GM12878 (cell line): ENCODE data around the gene LY6G6D. TPM values are rescaled to one million over a fixed set of nuclear protein-coding genes. Genes with fewer than 3 reads are reported as not detected.

Experiments
- ATAC-seq: fragments of 200-7000 bp; cut with Tn5 transposase; 3 replicates; pipeline ENCODE4 v1.9.1; 2020; ENCODE audit warnings: mild to moderate bottlenecking, moderate library complexity
- BruUV-seq: library from RNA; stranded (reverse); fragments of 400-500 nt; replicated peaks from 2 replicates; lab custom pipeline; 2021; lab: Mats Ljungman, UMichigan
- CTCF ChIA-PET: fragments of 300-600 bp; sonication (Branson Sonifier 250); formaldehyde crosslinking; extraction: SDS; loops from one replicate; lab custom pipeline; 2021; ENCODE audit warnings: inconsistent platforms; lab: Yijun Ruan, JAX
- POLR2A ChIA-PET: fragments of 350-600 bp; formaldehyde crosslinking; extraction: SDS; loops from one replicate; lab custom pipeline; 2021; ENCODE audit warnings: inconsistent platforms; lab: Charles Lee
- RAD21 ChIA-PET: fragments of 300-600 bp; sonication (Branson Sonifier 250); formaldehyde crosslinking; loops from one replicate; lab custom pipeline; 2023; ENCODE audit warnings: antibody characterized with exemption; ENCODE audit not compliant: unreplicated experiment; lab: Charles Lee
- SMC1A ChIA-PET: fragments of 300-600 bp; sonication (Branson Sonifier 250); formaldehyde crosslinking; loops from one replicate; lab custom pipeline; 2023; ENCODE audit not compliant: unreplicated experiment, uncharacterized antibody; lab: Charles Lee
- DNase-seq: peaks from one replicate; pipeline ENCODE4 v3.0.0-alpha.2; 2011; ENCODE audit warnings: low read depth, low spot score
- FAIRE-seq: peaks from 3 replicates; lab custom pipeline; 2011; peaks lifted over from hg19 to GRCh38; lab: Jason Lieb, UNC
- H2AFZ ChIP-seq: 2 replicates; pipeline ENCODE4 v1.6.0; 2011; ENCODE audit warnings: low read depth, low read length, control low read depth; ENCODE audit not compliant: control insufficient read depth
- H3K27ac ChIP-seq: 2 replicates; pipeline ENCODE4 v1.5.1; 2011; ENCODE audit warnings: control low read depth; ENCODE audit not compliant: control insufficient read depth, insufficient read depth
- H3K27me3 ChIP-seq, 2 experiments: replicated peaks in 1 of 2; 2 replicates each; pipeline versions ENCODE4 v1.6.0 to v1.6.1; 2011; ENCODE audit warnings: low read length in 1 of 2; ENCODE audit not compliant: control insufficient read depth in 2 of 2, insufficient read depth in 2 of 2
- H3K36me3 ChIP-seq, 2 experiments: 2 replicates each; pipeline ENCODE4 v1.5.1; 2011; ENCODE audit warnings: low read length in 1 of 2; ENCODE audit not compliant: control insufficient read depth in 2 of 2, insufficient read depth in 2 of 2
- H3K4me1 ChIP-seq: 2 replicates; pipeline ENCODE4 v1.6.1; 2011; ENCODE audit warnings: mild to moderate bottlenecking, low read length, moderate library complexity, mixed read lengths; ENCODE audit not compliant: control insufficient read depth, insufficient read depth
- H3K4me2 ChIP-seq: 2 replicates; pipeline ENCODE4 v1.6.0; 2011; ENCODE audit warnings: control low read depth; ENCODE audit not compliant: control insufficient read depth, insufficient read depth
- H3K4me3 ChIP-seq: fragments of 200-600 bp; sonication (generic); 2 replicates; pipeline ENCODE4 v1.5.1; 2016
- H3K79me2 ChIP-seq: 2 replicates; pipeline ENCODE4 v1.6.0; 2011; ENCODE audit warnings: low read length; ENCODE audit not compliant: control insufficient read depth, insufficient read depth
- H3K9ac ChIP-seq: 2 replicates; pipeline ENCODE4 v1.8.0; 2011; ENCODE audit warnings: low read length, control low read depth, mixed read lengths; ENCODE audit not compliant: control insufficient read depth, insufficient read depth
- H3K9me3 ChIP-seq: replicated peaks from 3 replicates; pipeline ENCODE4 v1.5.1; 2011; ENCODE audit warnings: mild to moderate bottlenecking, low read length; ENCODE audit not compliant: control insufficient read depth, insufficient read depth
- H4K20me1 ChIP-seq: 2 replicates; pipeline ENCODE4 v1.6.0; 2011; ENCODE audit not compliant: control insufficient read depth, insufficient read depth
- BMI1 ChIP-seq: fragments of 450-650 bp; IDR thresholded peaks from 2 replicates; pipeline ENCODE4 v1.6.1; 2016; ENCODE audit warnings: mild to moderate bottlenecking, moderate library complexity, borderline replicate concordance
- EED ChIP-seq: sonication (generic); IDR thresholded peaks from 2 replicates; pipeline ENCODE4 v1.6.1; 2016; ENCODE audit warnings: antibody characterized with exemption, low read depth
- WGBS: methylation state at CpG from one replicate; pipeline ENCODE4 v1.1.6; 2016; ENCODE audit warnings: low lambda C conversion rate; ENCODE audit not compliant: insufficient replicate concordance, insufficient coverage; ENCODE audit errors: missing lambda C conversion rate; 5-methylcytosine and 5-hydroxymethylcytosine counted together
- in situ Hi-C: fragments of 300-500 bp; cut with MboI; formaldehyde crosslinking; loops from 9 replicates; pipeline ENCODE4 v1.14.3; 2018; ENCODE audit warnings: mixed read lengths
- intact Hi-C: fragments of 100-400 bp; cut with micrococcal nuclease; formaldehyde crosslinking; loops from one replicate; pipeline ENCODE4 v1.14.2; 2022; ENCODE audit not compliant: unreplicated experiment
- microRNA-seq: library from miRNA; unstranded; fragments of <30 nt; microRNA quantifications from one replicate; pipeline ENCODE4, GENCODE V29; 2018
- polyA plus RNA-seq, 11 experiments: library from polyadenylated mRNA; depleted of rRNA in 4 of 11; unstranded in 6 of 11; stranded (reverse) in 5 of 11; fragments of >200 nt; fragmentation: Nextera tagmentation in 4 of 11; fragmentation: Illumina TruSeq in 1 of 11; extraction: Ambion mirVana in 4 of 11; extraction: Trizol in 1 of 11; gene quantifications; 1 replicate in 1 of 11; 2 replicates in 10 of 11; pipeline versions ENCODE4 v1.2.1 to v1.2.3, GENCODE V29; 2011 to 2016; ENCODE audit warnings: inconsistent platforms in 2 of 11, missing spikeins in 2 of 11, low read depth in 1 of 11
- small RNA-seq: library from RNA; depleted of rRNA; stranded (forward); fragments of <200 nt; gene quantifications from one replicate; pipeline ENCODE3, GENCODE V24; 2014
- total RNA-seq, 4 experiments: library from RNA; depleted of rRNA in 3 of 4; stranded (reverse); fragments of >200 nt in 3 of 4; fragmentation: Illumina TruSeq in 1 of 4; extraction: Trizol in 1 of 4; gene quantifications; 2 replicates each; pipeline versions ENCODE4 v1.2.1 to v1.2.3, GENCODE V29; 2013 to 2021

The LY6G6D gene
- total and polyA plus RNA-seq, 10 of the 15 experiments (the other 5 are each of a cell fraction or from before 2014, with no cell fraction given), result not detected

- WGBS, result 78% methylated on average over 6 of the region's 6 CpGs
- RAD21 ChIA-PET, result no interaction called here
These were observed 52.0 kb downstream of the LY6G6D start for GRCh38 chr6:31767096-31767645.

More at GRCh38 chr6:31767096-31767645, 52.0 kb downstream of the LY6G6D start:
- Histone ChIP-seq H3K27me3 (no peaks in the 10 kb centered on the region), H3K9ac (no peak overlapping the region), H3K9me3 (no peaks in the 10 kb centered on the region), H3K4me1 (no peaks in the 10 kb centered on the region), H3K36me3 (no peaks in the 10 kb centered on the region), H2AFZ (no peak overlapping the region), H3K4me2 (no peak overlapping the region), H4K20me1 (no peaks in the 10 kb centered on the region), H3K79me2 (no peaks in the 10 kb centered on the region), H3K27ac (no peak overlapping the region), H3K4me3 (no peak overlapping the region)
- no peak for FAIRE-seq
- DNase-seq, result no peak
- ChIA-PET SMC1A (interaction anchor here (1.6 kb wide), 1 partner anchor 30 kb away, joined by 3 read pairs; no protein-coding TSS in a partner anchor), POLR2A (no interaction called here), CTCF (interaction anchor here (9.2 kb wide), 1 partner anchor 33 kb away, joined by 208 read pairs; the partner anchor contains the start of genes CLIC1, DDAH2 and MSH5)
- in situ Hi-C loops (no loop called here), intact Hi-C loops (no loop called here)
- ATAC-seq, result no peak
- no peak for TF ChIP-seq EED
- TF ChIP-seq BMI1, result no peak
- no TSS peak for BruUV-seq

Small RNAs within 50 kb of the gene (microRNA-seq; reads per million reads assigned to microRNA genes)
- gene MIR4646, result not detected

Small RNAs within 50 kb of the gene (small RNA-seq; reads per million reads assigned to genes)
- not detected for gene LY6G6D
- gene MIR4646, result not detected
- not detected for gene MSH5-SAPCD1
- not detected for gene RNU6-850P
- gene SAPCD1, result not detected

Other genes with a start within 250 kb of the LY6G6D start
Only the 7 nearest of the 41 such genes appear.
- 35.9 and 38.1 TPM in 2 replicates for gene ABHD16A, start 12.0 kb upstream of the LY6G6D start, total RNA-seq (2014; rRNA removed)
- gene ABHD16A, start 12.0 kb upstream of the LY6G6D start, total RNA-seq (2014; rRNA removed; fragmentation: Illumina TruSeq; extraction: Trizol), result 20.7 and 21.8 TPM in 2 replicates
- 33.7 and 35.6 TPM in 2 replicates for gene ABHD16A, start 12.0 kb upstream of the LY6G6D start, total RNA-seq (2021)
- gene ABHD16A, start 12.0 kb upstream of the LY6G6D start, polyA plus RNA-seq (2011; rRNA removed), result 26.1 and 32.1 TPM in 2 replicates
- 16.3 and 20.4 TPM in 2 replicates for gene ABHD16A, start 12.0 kb upstream of the LY6G6D start, polyA plus RNA-seq (2014; fragmentation: Illumina TruSeq; extraction: Trizol)
- gene ABHD16A, start 12.0 kb upstream of the LY6G6D start, polyA plus RNA-seq (2014; fragmentation: Nextera tagmentation; extraction: Ambion mirVana), result 10 to 100 TPM in 1 of 2 experiments, 1 to 10 TPM in 1; 7.5 to 14.5 TPM
- 35.6 and 39.5 TPM in 2 replicates for gene ABHD16A, start 12.0 kb upstream of the LY6G6D start, polyA plus RNA-seq (2014; rRNA removed)
- 10 to 100 TPM; 41.5 to 43.0 TPM for gene ABHD16A, start 12.0 kb upstream of the LY6G6D start, polyA plus RNA-seq (2016; fragmentation: Nextera tagmentation; extraction: Ambion mirVana)
- not detected in 2 replicates for gene LY6G6F, start 8.5 kb upstream of the LY6G6D start, total RNA-seq (2014; rRNA removed)
- gene LY6G6F, start 8.5 kb upstream of the LY6G6D start, total RNA-seq (2014; rRNA removed; fragmentation: Illumina TruSeq; extraction: Trizol), result not detected in 2 replicates
- not detected in 2 replicates for gene LY6G6F, start 8.5 kb upstream of the LY6G6D start, total RNA-seq (2021)
- gene LY6G6F, start 8.5 kb upstream of the LY6G6D start, polyA plus RNA-seq (2011; rRNA removed), result not detected in 2 replicates
- not detected in 2 replicates for gene LY6G6F, start 8.5 kb upstream of the LY6G6D start, polyA plus RNA-seq (2014; fragmentation: Illumina TruSeq; extraction: Trizol)
- not detected for gene LY6G6F, start 8.5 kb upstream of the LY6G6D start, polyA plus RNA-seq (2014; fragmentation: Nextera tagmentation; extraction: Ambion mirVana)
- not detected in 2 replicates for gene LY6G6F, start 8.5 kb upstream of the LY6G6D start, polyA plus RNA-seq (2014; rRNA removed)
- gene LY6G6F, start 8.5 kb upstream of the LY6G6D start, polyA plus RNA-seq (2016; fragmentation: Nextera tagmentation; extraction: Ambion mirVana), result not detected
- gene LY6G6C, start 6.4 kb downstream of the LY6G6D start, total RNA-seq (2014; rRNA removed), result not detected in 2 replicates
- gene LY6G6C, start 6.4 kb downstream of the LY6G6D start, total RNA-seq (2014; rRNA removed; fragmentation: Illumina TruSeq; extraction: Trizol), result not detected in 2 replicates
- gene LY6G6C, start 6.4 kb downstream of the LY6G6D start, total RNA-seq (2021), result not detected in 2 replicates
- not detected in 2 replicates for gene LY6G6C, start 6.4 kb downstream of the LY6G6D start, polyA plus RNA-seq (2011; rRNA removed)
- not detected in 2 replicates for gene LY6G6C, start 6.4 kb downstream of the LY6G6D start, polyA plus RNA-seq (2014; fragmentation: Illumina TruSeq; extraction: Trizol)
- not detected for gene LY6G6C, start 6.4 kb downstream of the LY6G6D start, polyA plus RNA-seq (2014; fragmentation: Nextera tagmentation; extraction: Ambion mirVana)
- gene LY6G6C, start 6.4 kb downstream of the LY6G6D start, polyA plus RNA-seq (2014; rRNA removed), result not detected in 2 replicates
- gene LY6G6C, start 6.4 kb downstream of the LY6G6D start, polyA plus RNA-seq (2016; fragmentation: Nextera tagmentation; extraction: Ambion mirVana), result not detected
- not detected in 2 replicates for gene MPIG6B, start 8.0 kb downstream of the LY6G6D start, total RNA-seq (2014; rRNA removed)
- gene MPIG6B, start 8.0 kb downstream of the LY6G6D start, total RNA-seq (2014; rRNA removed; fragmentation: Illumina TruSeq; extraction: Trizol), result not detected in 2 replicates
- gene MPIG6B, start 8.0 kb downstream of the LY6G6D start, total RNA-seq (2021), result not detected in 2 replicates
- not detected in 2 replicates for gene MPIG6B, start 8.0 kb downstream of the LY6G6D start, polyA plus RNA-seq (2011; rRNA removed)
- not detected in 2 replicates for gene MPIG6B, start 8.0 kb downstream of the LY6G6D start, polyA plus RNA-seq (2014; fragmentation: Illumina TruSeq; extraction: Trizol)
- not detected for gene MPIG6B, start 8.0 kb downstream of the LY6G6D start, polyA plus RNA-seq (2014; fragmentation: Nextera tagmentation; extraction: Ambion mirVana)
- not detected in 2 replicates for gene MPIG6B, start 8.0 kb downstream of the LY6G6D start, polyA plus RNA-seq (2014; rRNA removed)
- gene MPIG6B, start 8.0 kb downstream of the LY6G6D start, polyA plus RNA-seq (2016; fragmentation: Nextera tagmentation; extraction: Ambion mirVana), result not detected
- gene DDAH2, start 14.0 kb downstream of the LY6G6D start, total RNA-seq (2014; rRNA removed), result 6.6 and 9.5 TPM in 2 replicates
- gene DDAH2, start 14.0 kb downstream of the LY6G6D start, total RNA-seq (2014; rRNA removed; fragmentation: Illumina TruSeq; extraction: Trizol), result 4.7 and 6.3 TPM in 2 replicates
- 8.3 and 10.8 TPM in 2 replicates for gene DDAH2, start 14.0 kb downstream of the LY6G6D start, total RNA-seq (2021)
- gene DDAH2, start 14.0 kb downstream of the LY6G6D start, polyA plus RNA-seq (2011; rRNA removed), result 2.1 and 3.5 TPM in 2 replicates
- 0.35 and 2.1 TPM in 2 replicates for gene DDAH2, start 14.0 kb downstream of the LY6G6D start, polyA plus RNA-seq (2014; fragmentation: Illumina TruSeq; extraction: Trizol)
- 1 to 10 TPM in 1 of 2 experiments, under 1 TPM in 1; 0.35 to 2.1 TPM for gene DDAH2, start 14.0 kb downstream of the LY6G6D start, polyA plus RNA-seq (2014; fragmentation: Nextera tagmentation; extraction: Ambion mirVana)
- 9.9 and 12.2 TPM in 2 replicates for gene DDAH2, start 14.0 kb downstream of the LY6G6D start, polyA plus RNA-seq (2014; rRNA removed)
- 1 to 10 TPM; 6.1 to 7.2 TPM for gene DDAH2, start 14.0 kb downstream of the LY6G6D start, polyA plus RNA-seq (2016; fragmentation: Nextera tagmentation; extraction: Ambion mirVana)
- 647 and 648 TPM in 2 replicates for gene CLIC1, start 21.2 kb downstream of the LY6G6D start, total RNA-seq (2014; rRNA removed)
- 608 and 625 TPM in 2 replicates for gene CLIC1, start 21.2 kb downstream of the LY6G6D start, total RNA-seq (2014; rRNA removed; fragmentation: Illumina TruSeq; extraction: Trizol)
- 446 and 458 TPM in 2 replicates for gene CLIC1, start 21.2 kb downstream of the LY6G6D start, total RNA-seq (2021)
- 890 and 943 TPM in 2 replicates for gene CLIC1, start 21.2 kb downstream of the LY6G6D start, polyA plus RNA-seq (2011; rRNA removed)
- 712 and 725 TPM in 2 replicates for gene CLIC1, start 21.2 kb downstream of the LY6G6D start, polyA plus RNA-seq (2014; fragmentation: Illumina TruSeq; extraction: Trizol)
- 1,000 to 10,000 TPM; 1,083 to 1,266 TPM for gene CLIC1, start 21.2 kb downstream of the LY6G6D start, polyA plus RNA-seq (2014; fragmentation: Nextera tagmentation; extraction: Ambion mirVana)
- 563 and 612 TPM in 2 replicates for gene CLIC1, start 21.2 kb downstream of the LY6G6D start, polyA plus RNA-seq (2014; rRNA removed)
- gene CLIC1, start 21.2 kb downstream of the LY6G6D start, polyA plus RNA-seq (2016; fragmentation: Nextera tagmentation; extraction: Ambion mirVana), result 100 to 1,000 TPM; 600 to 622 TPM
- gene MSH5, start 24.7 kb downstream of the LY6G6D start, total RNA-seq (2014; rRNA removed), result 27.8 and 30.2 TPM in 2 replicates
- gene MSH5, start 24.7 kb downstream of the LY6G6D start, total RNA-seq (2014; rRNA removed; fragmentation: Illumina TruSeq; extraction: Trizol), result 26.2 and 26.4 TPM in 2 replicates
- 45.1 and 52.7 TPM in 2 replicates for gene MSH5, start 24.7 kb downstream of the LY6G6D start, total RNA-seq (2021)
- gene MSH5, start 24.7 kb downstream of the LY6G6D start, polyA plus RNA-seq (2011; rRNA removed), result 46.7 and 49.3 TPM in 2 replicates
- gene MSH5, start 24.7 kb downstream of the LY6G6D start, polyA plus RNA-seq (2014; fragmentation: Illumina TruSeq; extraction: Trizol), result 30.8 and 45.3 TPM in 2 replicates
- 10 to 100 TPM in 1 of 2 experiments, 1 to 10 TPM in 1; 9.1 to 10.1 TPM for gene MSH5, start 24.7 kb downstream of the LY6G6D start, polyA plus RNA-seq (2014; fragmentation: Nextera tagmentation; extraction: Ambion mirVana)
- gene MSH5, start 24.7 kb downstream of the LY6G6D start, polyA plus RNA-seq (2014; rRNA removed), result 46.8 and 47.0 TPM in 2 replicates
- 10 to 100 TPM; 25.8 to 29.9 TPM for gene MSH5, start 24.7 kb downstream of the LY6G6D start, polyA plus RNA-seq (2016; fragmentation: Nextera tagmentation; extraction: Ambion mirVana)